GM12864 (cell line): ENCODE results near the gene SPAG17.
"Not testable (repeated sequence)": the region's sequence is repeated elsewhere in the genome, so short reads cannot be mapped to it uniquely, and the experiment has no call there.

Experiments
- DNase-seq: peaks from one replicate; pipeline ENCODE4 v3.0.0-alpha.2; 2011; ENCODE audit warnings: low read depth
- H3K4me3 ChIP-seq: 2 replicates; pipeline ENCODE4 v1.5.1; 2011; ENCODE audit warnings: mild to moderate bottlenecking, low read depth, low read length, control low read depth
- CTCF ChIP-seq: IDR thresholded peaks from 2 replicates; pipeline ENCODE4 v1.5.1; 2011; ENCODE audit warnings: low read depth, mild to moderate bottlenecking, moderate library complexity, low read length, control low read depth, inconsistent platforms; ENCODE audit errors: missing control alignments

Gene SPAG17

GRCh38 chr1:117930173-117930447, 254.9 kb downstream of the SPAG17 start:
- H3K4me3 ChIP-seq, result peak overlapping the region; percentile 94
- no peak for DNase-seq
- no peak for TF ChIP-seq CTCF

GRCh38 chr1:117929343-117930172, 255.5 kb downstream of the SPAG17 start, which contains the start of the genes GDAP2 and WDR3:
TSS of gene GDAP2 (minus strand) at chr1:117929621. CDS start at chr1:117920357, 9,264 bp downstream.
TSS of gene WDR3 (plus strand) at chr1:117929739. CDS start at chr1:117933320, 3,581 bp downstream.
- H3K4me3 ChIP-seq, result peak within 1 kb of the TSS; percentile 94
- TF ChIP-seq CTCF, result no peak
- peak; percentile 91 for DNase-seq

GRCh38 chr1:117928881-117929342, 256.1 kb downstream of the SPAG17 start:
- peak; percentile 14 for TF ChIP-seq CTCF
- DNase-seq, result no peak
- peak overlapping the region; percentile 94 for H3K4me3 ChIP-seq

DNA sequence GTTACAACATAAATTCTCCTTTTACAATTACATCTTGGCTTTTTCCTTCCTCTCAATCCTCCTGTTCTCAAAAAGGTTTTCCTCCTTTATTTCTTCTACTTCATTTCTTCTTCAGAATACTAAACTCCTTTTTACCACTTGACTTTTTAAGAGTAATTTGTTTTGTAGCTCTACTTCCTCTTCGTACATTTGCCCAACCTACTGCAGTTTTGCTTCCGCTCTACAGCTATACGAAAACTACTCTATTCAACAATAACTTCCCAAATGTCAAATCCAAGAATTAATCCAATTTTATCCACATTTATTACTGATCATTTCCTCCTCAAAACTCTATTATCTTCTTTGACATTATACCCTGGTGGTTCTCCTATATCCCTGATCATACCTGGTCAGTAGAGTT, 259.0 kb downstream of the SPAG17 start:
- TF ChIP-seq CTCF, result no peak
- no peak for DNase-seq
- H3K4me3 ChIP-seq, result no peak overlapping the region

DNA sequence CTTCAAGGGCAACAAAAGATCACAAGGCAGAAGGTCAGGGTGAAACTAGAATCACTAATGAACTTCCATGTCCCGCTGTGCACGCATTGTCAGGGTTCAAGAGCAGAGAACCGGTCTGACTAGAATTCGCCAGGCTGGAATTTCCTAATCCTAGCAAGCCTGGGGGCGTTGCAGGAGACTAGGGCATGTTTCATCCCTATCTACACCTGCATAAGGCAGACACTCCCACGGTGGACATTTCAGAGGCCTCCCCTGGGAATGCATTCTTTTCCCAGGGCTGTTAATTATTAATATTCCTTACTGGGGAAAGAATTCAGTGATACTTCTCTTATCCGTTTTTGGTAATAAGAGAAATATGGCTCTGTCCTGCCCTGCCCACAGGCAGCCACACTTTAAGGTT, 262.3 kb downstream of the SPAG17 start:
- not testable (repeated sequence) for H3K4me3 ChIP-seq, DNase-seq

GRCh38 chr1:117921991-117922390, 263.0 kb downstream of the SPAG17 start:
- TF ChIP-seq CTCF, result no peak
- H3K4me3 ChIP-seq, result no peak overlapping the region
- no peak for DNase-seq

DNA sequence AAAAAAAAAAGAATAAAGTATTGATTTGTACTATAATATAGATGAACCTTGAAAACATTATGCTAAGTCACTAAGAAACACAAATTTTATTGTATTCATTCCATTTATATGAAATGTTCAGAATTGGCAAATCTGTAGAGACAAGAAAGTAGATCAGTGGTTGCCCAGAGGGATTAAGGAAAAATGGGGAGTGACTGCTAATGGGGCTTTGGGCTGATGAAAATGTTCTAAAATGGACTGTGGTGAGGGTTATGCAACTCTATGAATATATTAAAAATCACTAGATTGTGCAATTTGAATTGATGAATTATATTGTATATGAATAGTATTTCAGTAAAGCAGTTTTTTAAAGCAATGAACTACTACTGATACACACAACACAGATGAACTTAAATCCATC, 265.7 kb downstream of the SPAG17 start:
- H3K4me3 ChIP-seq, result no peak overlapping the region
- DNase-seq, result no peak
- TF ChIP-seq CTCF, result no peak
